AG10803 (cell line): ENCODE results near the gene SLAIN1.

Source experiments
- DNase-seq: peaks from one replicate; pipeline ENCODE4 v3.0.0; 2010; ENCODE audit warnings: low read depth
- H3K4me3 ChIP-seq: 2 replicates; pipeline ENCODE4 v1.5.1; 2011; ENCODE audit warnings: mild to moderate bottlenecking, low read length, control low read depth
- TF ChIP-seq, protein P1 (sequence below): conservative IDR thresholded peaks from 2 replicates; pipeline ENCODE4 v1.5.1; 2011; ENCODE audit warnings: mild to moderate bottlenecking, low read length, control low read depth, inconsistent platforms

SLAIN1 gene

DNA sequence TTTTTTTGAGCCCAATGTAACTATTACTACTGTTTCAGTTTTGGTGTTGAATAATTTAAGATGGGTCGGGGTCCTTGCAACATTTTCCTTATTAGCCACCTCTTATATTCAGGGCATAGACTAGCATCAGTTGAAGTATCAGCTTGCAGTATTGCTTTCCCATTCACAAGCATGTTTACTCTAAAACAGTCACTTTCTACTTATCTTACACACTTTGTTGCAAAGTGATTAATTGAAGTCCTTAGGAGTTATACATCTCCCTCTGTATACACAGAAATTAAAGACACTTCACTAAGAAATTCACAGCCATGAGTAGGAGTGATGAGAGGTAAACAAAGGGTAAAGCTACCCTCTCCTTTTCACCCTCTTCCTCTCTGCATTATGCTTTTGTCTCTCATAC lies 27.6 kb downstream of the SLAIN1 start:
- DNase-seq: no peak
- H3K4me3 ChIP-seq: no peak overlapping the region
- TF ChIP-seq, protein P1, sequence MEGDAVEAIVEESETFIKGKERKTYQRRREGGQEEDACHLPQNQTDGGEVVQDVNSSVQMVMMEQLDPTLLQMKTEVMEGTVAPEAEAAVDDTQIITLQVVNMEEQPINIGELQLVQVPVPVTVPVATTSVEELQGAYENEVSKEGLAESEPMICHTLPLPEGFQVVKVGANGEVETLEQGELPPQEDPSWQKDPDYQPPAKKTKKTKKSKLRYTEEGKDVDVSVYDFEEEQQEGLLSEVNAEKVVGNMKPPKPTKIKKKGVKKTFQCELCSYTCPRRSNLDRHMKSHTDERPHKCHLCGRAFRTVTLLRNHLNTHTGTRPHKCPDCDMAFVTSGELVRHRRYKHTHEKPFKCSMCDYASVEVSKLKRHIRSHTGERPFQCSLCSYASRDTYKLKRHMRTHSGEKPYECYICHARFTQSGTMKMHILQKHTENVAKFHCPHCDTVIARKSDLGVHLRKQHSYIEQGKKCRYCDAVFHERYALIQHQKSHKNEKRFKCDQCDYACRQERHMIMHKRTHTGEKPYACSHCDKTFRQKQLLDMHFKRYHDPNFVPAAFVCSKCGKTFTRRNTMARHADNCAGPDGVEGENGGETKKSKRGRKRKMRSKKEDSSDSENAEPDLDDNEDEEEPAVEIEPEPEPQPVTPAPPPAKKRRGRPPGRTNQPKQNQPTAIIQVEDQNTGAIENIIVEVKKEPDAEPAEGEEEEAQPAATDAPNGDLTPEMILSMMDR: no peak

DNA sequence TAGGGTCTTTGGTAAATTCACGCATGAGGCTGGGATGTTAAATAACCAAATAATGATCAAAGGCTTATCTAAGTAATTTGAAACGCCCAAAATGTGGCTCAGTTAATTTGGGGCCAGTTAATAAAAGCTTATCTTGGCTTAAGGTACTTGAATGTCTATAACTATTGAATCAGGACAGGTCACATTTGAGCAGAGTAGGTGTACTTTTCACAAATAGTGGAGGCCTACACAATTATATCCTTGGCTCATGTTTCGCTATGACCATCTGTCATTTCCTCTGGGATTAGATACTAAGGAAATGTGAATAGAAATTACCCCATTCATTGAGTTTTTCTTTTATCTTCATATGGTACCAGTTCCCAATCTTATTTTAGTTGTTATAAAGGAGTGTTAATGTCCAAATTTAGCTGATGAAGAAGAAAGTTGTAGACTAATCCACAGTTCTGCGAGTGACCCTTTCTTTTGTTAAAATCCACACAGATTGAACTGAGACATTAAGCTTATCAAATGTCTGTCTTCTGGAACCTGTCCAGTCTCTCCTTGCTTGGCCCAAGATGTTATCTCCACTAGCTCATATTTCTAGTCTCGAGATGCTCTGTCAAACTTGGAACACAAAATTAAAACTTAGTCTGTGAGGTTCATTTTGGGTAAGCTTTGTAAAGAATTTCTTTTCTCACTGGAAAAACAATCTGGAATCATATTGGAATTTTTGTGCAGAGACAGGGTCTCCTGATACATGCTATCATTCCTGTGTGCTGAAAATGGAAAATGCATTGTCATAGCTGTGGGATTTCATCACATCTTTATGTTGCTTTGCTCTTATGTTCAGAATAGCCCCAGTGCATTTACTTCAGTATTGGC lies 31.0 kb downstream of the SLAIN1 start:
- no peak for DNase-seq
- TF ChIP-seq, protein P1: no peak
- H3K4me3 ChIP-seq: no peak overlapping the region

DNA sequence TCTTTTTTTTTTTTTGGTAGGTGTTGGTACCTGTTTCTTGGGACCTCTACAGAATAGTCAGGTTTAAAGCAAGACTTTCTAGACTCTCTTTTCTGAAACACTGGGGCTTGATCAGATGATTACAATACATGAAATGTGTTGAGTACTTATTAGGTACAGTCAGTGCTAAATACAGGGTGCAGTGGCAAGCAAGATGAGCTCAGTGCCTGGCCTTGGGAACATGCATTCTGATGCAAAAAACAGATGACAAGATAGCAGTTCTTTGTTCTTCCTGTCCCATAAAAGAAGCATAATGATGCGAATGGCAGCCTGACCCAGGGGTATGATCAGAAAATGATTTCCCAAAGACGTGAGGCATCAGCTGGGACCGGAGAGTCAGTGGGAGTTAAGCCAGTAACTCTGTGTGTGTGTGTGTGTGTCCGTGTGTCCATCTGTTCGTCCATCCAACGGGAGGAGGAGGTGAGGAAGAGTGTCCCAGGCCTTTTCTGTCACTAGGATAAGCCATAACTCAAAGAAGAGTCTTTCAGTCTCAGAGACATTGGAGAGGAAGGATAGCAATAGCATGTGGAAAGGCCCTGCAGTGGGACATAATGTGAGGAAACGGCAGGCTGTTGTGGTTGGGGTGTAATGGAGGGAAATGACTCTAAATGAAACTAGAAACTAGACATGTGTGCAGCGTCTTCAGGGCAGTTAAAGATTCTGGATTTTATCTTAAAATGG lies 32.2 kb downstream of the SLAIN1 start:
- DNase-seq: no peak
- H3K4me3 ChIP-seq: no peak overlapping the region
- TF ChIP-seq, protein P1: no peak

DNA sequence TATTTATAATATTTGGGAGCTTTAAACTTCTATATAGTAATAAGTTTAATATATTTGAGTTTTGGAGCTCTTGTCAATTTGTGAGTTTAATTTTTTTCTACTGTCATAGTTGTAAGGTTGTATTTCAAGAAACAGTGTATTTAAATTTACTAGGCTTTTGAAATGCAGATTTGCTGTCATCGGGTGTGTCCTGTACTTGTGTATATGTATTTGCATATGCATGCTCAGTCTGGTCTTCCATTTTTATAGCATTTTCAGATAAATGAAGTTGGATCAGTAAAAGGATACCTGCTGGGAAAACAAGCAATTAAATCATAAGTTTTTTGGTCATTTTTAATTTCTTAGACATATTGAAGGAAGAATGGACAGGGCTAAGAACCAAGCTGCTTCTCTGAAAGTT lies 33.1 kb downstream of the SLAIN1 start:
- no peak overlapping the region for H3K4me3 ChIP-seq
- no peak for DNase-seq
- TF ChIP-seq, protein P1: no peak

DNA sequence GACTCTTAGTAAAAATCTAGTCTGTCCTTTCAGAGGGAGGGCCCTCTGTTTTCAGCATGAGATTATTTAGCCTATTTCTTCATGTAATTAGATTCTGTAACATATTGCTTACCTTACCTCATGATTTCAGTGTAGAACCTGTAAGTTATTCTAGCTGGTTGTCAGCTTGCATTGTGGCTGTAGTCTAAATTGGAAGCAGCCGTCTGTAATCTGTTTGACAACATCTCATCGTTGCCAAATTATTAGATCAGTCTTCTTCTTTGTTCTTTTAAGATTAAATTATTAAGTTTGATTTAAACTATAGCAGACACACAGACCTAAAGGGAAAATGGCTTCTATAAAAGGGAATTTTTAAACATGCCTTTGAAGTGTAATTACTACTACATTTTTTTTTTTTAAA lies 34.8 kb downstream of the SLAIN1 start:
- TF ChIP-seq, protein P1: no peak
- no peak overlapping the region for H3K4me3 ChIP-seq
- no peak for DNase-seq

DNA sequence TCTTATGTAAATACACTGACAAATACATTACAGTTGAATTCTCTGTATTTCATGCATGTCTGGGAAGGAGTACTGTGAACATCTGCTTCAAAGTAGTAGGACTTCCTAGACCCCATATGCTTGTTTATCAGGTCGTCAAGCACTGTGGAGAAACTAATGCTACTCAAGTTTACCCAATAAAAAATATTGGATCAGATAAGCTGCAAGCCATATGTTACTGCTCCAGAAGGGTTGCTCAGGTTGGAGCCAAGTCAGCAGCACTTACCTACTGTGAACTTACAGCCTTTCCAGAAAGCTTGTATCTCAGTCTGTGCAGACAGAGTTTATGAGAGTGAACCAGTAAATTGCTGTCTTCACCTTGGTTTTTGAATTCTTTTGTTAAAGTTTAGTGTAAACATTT lies 36.2 kb downstream of the SLAIN1 start:
- no peak for DNase-seq
- TF ChIP-seq, protein P1: no peak
- no peak overlapping the region for H3K4me3 ChIP-seq

DNA sequence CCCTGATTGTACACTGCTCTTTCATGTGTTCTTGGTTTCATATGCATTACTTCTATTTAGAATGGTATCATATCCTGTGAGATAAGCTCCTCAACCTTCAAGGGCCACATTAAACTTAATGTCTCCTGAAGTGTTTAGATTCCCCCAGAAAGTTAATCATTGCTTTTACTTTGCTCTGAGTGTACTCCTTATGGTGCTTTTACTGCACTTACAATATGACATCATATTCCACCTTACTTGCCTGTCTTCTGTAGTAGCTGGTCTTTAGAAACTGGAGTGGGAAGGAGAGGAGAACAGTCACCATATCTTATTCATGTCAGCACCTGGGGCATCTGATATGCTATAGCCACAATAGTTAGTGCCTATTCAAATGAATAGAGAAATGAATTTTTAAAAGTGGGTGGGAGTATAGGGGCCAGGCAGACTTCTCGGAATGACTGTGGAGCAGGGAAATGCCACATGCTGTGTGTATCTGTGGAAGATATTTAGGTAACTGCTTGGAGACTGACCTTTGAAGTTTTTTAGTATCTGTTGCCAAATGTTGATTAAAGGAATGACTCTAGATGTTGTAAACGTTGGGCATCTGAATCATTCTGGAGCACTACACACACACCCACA lies 40.2 kb downstream of the SLAIN1 start:
- DNase-seq: no peak
- TF ChIP-seq, protein P1: no peak
- H3K4me3 ChIP-seq: no peak overlapping the region
